Small intestine (tissue), 16 donors: ENCODE data around the gene ASRGL1. TPM values are rescaled to one million over a fixed set of nuclear protein-coding genes. Genes with fewer than 3 reads are reported as not detected.

Source experiments
- DNase-seq, 2 donors: peaks; one replicate each; pipeline versions ENCODE4 v3.0.0 to v3.0.0-alpha.2; 2013
- FAIRE-seq: peaks from 2 replicates; lab custom pipeline; 2012; peaks lifted over from hg19 to GRCh38; lab: Jason Lieb, UNC
- H3K27ac ChIP-seq, 3 donors: one replicate each; pipeline ENCODE4 v1.5.1; 2013; ENCODE audit warnings: low read length in 2 of 3, mild to moderate bottlenecking in 2 of 3, control low read depth in 1 of 3, inconsistent platforms in 1 of 3, low read depth in 1 of 3, moderate library complexity in 1 of 3
- H3K27me3 ChIP-seq, 3 donors: one replicate each; pipeline ENCODE4 v1.6.1; 2013; ENCODE audit warnings: low read length in 3 of 3, inconsistent platforms in 1 of 3; ENCODE audit not compliant: control insufficient read depth in 3 of 3, insufficient read depth in 3 of 3
- H3K36me3 ChIP-seq, 3 donors: one replicate each; pipeline ENCODE4 v1.6.1; 2013; ENCODE audit warnings: low read length in 3 of 3, inconsistent platforms in 1 of 3, low read depth in 1 of 3, mild to moderate bottlenecking in 1 of 3, moderate library complexity in 1 of 3; ENCODE audit not compliant: control insufficient read depth in 3 of 3, insufficient read depth in 2 of 3
- H3K4me1 ChIP-seq, 3 donors: one replicate each; pipeline ENCODE4 v1.6.1; 2013; ENCODE audit warnings: low read length in 2 of 3, inconsistent platforms in 1 of 3, low read depth in 1 of 3, mild to moderate bottlenecking in 1 of 3, moderate library complexity in 1 of 3; ENCODE audit not compliant: control insufficient read depth in 3 of 3, insufficient read depth in 2 of 3
- H3K4me3 ChIP-seq, 3 donors: one replicate each; pipeline ENCODE4 v1.5.1; 2013; ENCODE audit warnings: low read length in 3 of 3, control low read depth in 1 of 3, inconsistent platforms in 1 of 3, low read depth in 1 of 3, mild to moderate bottlenecking in 1 of 3, moderate library complexity in 1 of 3
- H3K9me3 ChIP-seq, 2 donors: one replicate each; pipeline ENCODE4 v1.6.1; 2013; ENCODE audit warnings: low read depth in 1 of 2, low read length in 1 of 2; ENCODE audit not compliant: control insufficient read depth in 2 of 2, insufficient read depth in 1 of 2
- WGBS, 3 donors: extraction: QIAGEN DNeasy Blood & Tissue Kit; methylation state at CpG; one replicate each; pipeline ENCODE4 v1.1.7; 2013; 5-methylcytosine and 5-hydroxymethylcytosine counted together
- long read RNA-seq, 10 donors: transcript quantifications; one replicate each; lab custom pipeline, GENCODE V29; 2026
- polyA plus RNA-seq, 4 donors: library from polyadenylated mRNA; stranded (reverse) in 3 of 4; unstranded in 1 of 4; fragments of 200-250 nt in 3 of 4; fragments of 120-200 nt in 1 of 4; gene quantifications; one replicate each; pipeline versions ENCODE4 v1.2.1 to v1.2.3, GENCODE V29; 2013
- donor health status: healthy with polysubstance abuse.
- donor health status: control.
- donor health status: control.
- donor health status: Bipolar disorder and iron deficiency.
- donor health status: healthy.

ASRGL1 gene
- polyA plus RNA-seq, result 10 to 100 TPM in 1 of 4 donors, 1 to 10 TPM in 3; 3.6 to 19.4 (median 5.5) TPM
- long read RNA-seq, donor 1, partial matches to known transcripts, result 0 of 2 reads
- long read RNA-seq, donor 1, other reads (novel, unspliced or antisense), result 0 of 2 reads
- long read RNA-seq, donor 2, partial matches to known transcripts, result 0 of 2 reads
- long read RNA-seq, donor 2, other reads (novel, unspliced or antisense), result 0 of 2 reads
- long read RNA-seq, donor 3, partial matches to known transcripts, result 0 of 2 reads
- long read RNA-seq, donor 3, other reads (novel, unspliced or antisense), result 0 of 2 reads
- long read RNA-seq, donor 4, result 0 reads
- long read RNA-seq, donor 5, result 0 reads
- long read RNA-seq, donor 6, partial matches to known transcripts, result 0 of 2 reads
- long read RNA-seq, donor 6, other reads (novel, unspliced or antisense), result 0 of 2 reads
- long read RNA-seq, donor 7, result 0 reads
- long read RNA-seq, donor 8, result 0 reads
- long read RNA-seq, donor 9, result 0 reads
- long read RNA-seq, donor 10, partial matches to known transcripts, result 0 of 7 reads
- long read RNA-seq, donor 10, other reads (novel, unspliced or antisense), result 0 of 7 reads

DNA sequence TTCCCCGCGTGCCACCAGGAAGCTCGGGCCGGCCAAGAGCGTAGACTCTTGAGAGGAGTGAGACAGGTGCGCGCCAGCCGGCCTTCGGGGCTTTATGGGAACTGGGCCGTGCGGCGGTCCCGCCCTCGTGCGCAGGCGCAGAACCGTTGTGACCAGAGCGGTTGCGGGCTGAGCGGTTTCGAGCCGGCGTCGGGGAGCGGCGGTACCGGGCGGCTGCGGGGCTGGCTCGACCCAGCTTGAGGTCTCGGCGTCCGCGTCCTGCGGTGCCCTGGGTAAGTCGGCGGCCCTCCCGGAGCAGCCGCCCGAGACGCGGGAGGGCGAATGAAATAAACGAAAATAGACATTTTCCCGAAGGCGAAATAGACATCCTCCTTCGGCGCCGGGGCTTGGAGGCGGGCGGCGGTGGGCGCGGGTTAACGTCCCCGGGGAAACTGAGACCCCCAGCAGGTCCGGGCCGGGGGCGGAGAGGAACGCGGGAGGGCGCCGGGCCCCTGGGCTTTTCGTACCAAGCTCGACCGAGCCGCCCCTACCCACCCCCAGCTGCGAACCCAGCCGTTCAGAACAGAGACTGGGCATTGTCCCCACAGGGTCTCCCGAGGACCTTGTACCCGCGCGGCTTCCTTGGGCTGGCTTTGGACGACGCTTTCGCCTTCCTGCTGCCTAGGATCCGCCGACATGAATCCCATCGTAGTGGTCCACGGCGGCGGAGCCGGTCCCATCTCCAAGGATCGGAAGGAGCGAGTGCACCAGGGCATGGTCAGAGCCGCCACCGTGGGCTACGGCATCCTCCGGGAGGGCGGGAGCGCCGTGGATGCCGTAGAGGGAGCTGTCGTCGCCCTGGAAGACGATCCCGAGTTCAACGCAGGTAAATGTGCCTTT is at the start of gene ASRGL1:
TSS of gene ASRGL1 (plus strand) at position 146 of the 879 bp plus-strand sequence. CDS start at position 676, 530 bp downstream.
- H3K27ac ChIP-seq, result peak within 1 kb of the TSS in 1 of 3 donors; percentile 12

DNA sequence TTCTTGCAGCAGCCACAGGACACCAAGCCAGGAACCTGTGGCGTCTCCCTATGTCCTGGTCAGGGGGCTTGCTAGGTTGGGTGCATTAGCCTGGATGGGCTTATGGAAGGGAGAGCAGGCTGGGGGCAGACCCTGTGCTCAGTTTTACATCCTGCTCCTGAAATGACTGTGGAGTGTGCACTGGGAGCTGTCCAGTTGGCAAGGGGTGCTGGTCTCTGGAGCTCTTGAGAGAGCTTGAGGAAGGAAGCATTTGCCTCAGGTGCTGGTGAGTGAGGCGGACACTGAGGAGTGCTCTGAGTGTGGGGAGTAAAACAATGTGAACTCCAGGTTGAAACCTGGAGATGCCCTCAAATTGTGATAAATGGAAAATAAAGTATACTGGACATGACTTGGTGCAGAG is 41.7 kb upstream of the ASRGL1 start:
- Histone ChIP-seq H3K4me3 (no peak overlapping the region), H3K36me3 (no peaks in the 10 kb centered on the region), H3K9me3 (no peaks in the 10 kb centered on the region), H3K27ac (no peak overlapping the region), H3K27me3 (peaks cover 0 to 10% (median 7%) of the 10 kb centered on the region in 3 donors), H3K4me1 (no peaks in the 10 kb centered on the region)
- DNase-seq, result peak in 1 of 2 donors; percentile 36
- 48 to 59% (median 54%) methylated on average over 2 of the region's 2 CpGs for WGBS, 3 donors
- FAIRE-seq, result no peak

More for the DNA sequence above, at the start of gene ASRGL1:
- Histone ChIP-seq H3K9me3 (no peaks in the 10 kb centered on the region), H3K4me1 (peaks cover 0 to 7% (median 0%) of the 10 kb centered on the region in 3 donors), H3K4me3 (peak within 1 kb of the TSS; percentile 46 to 79 (median 64)), H3K27me3 (peaks cover 0 to 20% (median 0%) of the 10 kb centered on the region in 3 donors), H3K36me3 (no peaks in the 10 kb centered on the region)
- DNase-seq (peak; percentile 81 to 89), FAIRE-seq (no peak)
- WGBS, 3 donors, result 0 to 1% (median 1%) methylated on average over 70 to 98 of the region's 98 CpGs

DNA sequence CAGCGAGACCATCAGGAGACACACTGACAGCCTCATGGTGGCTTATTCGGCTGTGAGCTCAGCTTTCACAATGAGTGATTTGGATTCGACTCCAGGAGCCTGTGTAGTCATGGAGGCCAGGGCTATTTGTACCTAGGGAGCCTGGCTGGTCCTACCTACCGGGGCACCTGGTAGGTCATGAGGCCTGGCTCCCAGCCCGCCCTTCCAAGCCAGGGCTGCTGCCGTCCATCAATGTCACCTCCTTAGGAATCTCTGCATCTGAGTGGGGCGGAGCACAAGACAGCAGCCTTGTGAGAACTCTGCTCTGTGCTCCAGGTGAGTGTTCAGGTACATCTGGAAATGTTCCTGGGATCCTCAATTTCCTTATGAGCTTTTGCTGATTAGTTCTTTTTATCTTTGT is 38.3 kb upstream of the ASRGL1 start, which contains the start of gene SCGB1D4:
TSS of gene SCGB1D4 (minus strand) at position 101 of the 400 bp plus-strand sequence. CDS start at position 36, 65 bp downstream.
- WGBS, 3 donors, result 44 to 64% (median 47%) methylated on average over 7 of the region's 7 CpGs
- no peak within 1 kb of the TSS for H3K27ac ChIP-seq
- no peaks in the 10 kb centered on the region for H3K9me3 ChIP-seq
- DNase-seq, result no peak
- no peaks in the 10 kb centered on the region for H3K36me3 ChIP-seq
- H3K4me1 ChIP-seq, result no peaks in the 10 kb centered on the region
- no peak for FAIRE-seq
- H3K27me3 ChIP-seq, result peaks cover 0 to 14% (median 8%) of the 10 kb centered on the region in 3 donors
- no peak within 1 kb of the TSS for H3K4me3 ChIP-seq

DNA sequence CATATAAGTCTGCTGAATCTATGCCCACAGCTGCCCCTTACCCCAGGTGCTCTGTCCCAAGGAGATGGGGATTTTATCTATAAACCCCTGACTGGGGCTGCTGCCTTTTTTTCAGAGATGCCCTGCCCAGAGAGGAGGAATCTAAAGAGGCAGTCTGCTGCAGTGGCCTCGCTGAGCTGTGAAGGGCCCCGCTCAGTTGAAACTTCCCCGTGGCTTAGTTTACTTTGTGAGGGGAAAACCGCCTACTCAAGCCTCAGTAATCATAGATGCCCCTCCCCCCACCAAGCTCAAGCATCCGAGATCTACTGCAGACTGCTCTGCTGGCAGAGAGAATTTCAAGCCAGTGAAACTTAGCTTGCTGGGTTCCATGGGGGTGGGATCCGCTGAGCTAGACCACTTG is 31.0 kb upstream of the ASRGL1 start:
- no peak for FAIRE-seq
- H3K27ac ChIP-seq, result no peak overlapping the region

DNA sequence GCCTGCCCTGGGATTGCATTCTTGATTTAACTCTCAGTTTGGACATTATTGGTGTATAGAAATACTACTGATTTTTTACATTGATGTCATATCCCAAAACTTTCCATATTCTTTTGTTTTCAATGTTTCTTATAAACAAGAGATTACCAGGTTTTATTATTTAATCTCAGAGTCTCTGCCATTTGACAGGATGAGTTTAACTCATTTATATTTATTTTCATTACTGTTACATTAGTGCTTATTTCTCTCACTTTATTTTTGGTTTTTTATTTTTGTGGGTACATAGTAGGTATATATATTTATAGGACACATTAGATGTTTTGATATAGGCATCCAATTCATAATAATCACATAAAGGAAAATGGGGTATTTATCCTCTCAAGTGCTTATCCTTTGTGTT is 29.3 kb upstream of the ASRGL1 start:
- Histone ChIP-seq H3K27ac (no peak overlapping the region), H3K27me3 (peaks cover 0 to 5% (median 0%) of the 10 kb centered on the region in 3 donors), H3K4me1 (no peaks in the 10 kb centered on the region), H3K4me3 (no peak overlapping the region), H3K9me3 (no peaks in the 10 kb centered on the region), H3K36me3 (no peaks in the 10 kb centered on the region)
- no peak for FAIRE-seq
- DNase-seq, result no peak

More for the DNA sequence above, 31.0 kb upstream of the ASRGL1 start:
- Histone ChIP-seq H3K27me3 (peaks cover 0 to 8% (median 0%) of the 10 kb centered on the region in 3 donors), H3K4me3 (no peak overlapping the region), H3K4me1 (no peaks in the 10 kb centered on the region), H3K36me3 (no peaks in the 10 kb centered on the region), H3K9me3 (no peaks in the 10 kb centered on the region)
- 31 to 35% (median 33%) methylated on average over 6 of the region's 6 CpGs for WGBS, 3 donors
- no peak for DNase-seq

DNA sequence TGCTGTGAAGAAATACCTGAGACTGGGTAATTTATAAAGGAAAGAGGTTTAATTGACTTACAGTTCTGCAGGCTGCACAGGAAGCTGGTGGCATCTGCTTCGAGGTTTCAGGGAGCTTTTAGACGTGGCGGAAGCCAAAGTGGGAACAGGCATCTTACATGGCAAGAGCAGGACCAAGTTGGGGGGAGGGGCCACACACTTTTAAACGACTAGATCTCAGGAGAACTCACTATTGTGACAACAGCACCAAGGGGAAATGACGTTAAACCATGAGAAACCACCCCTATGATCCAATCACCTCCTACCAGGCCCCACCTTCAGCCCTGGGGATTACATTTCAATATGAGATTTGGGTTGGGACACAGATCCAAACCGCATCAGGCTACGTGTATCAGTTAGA is 27.3 kb upstream of the ASRGL1 start:
- WGBS, 3 donors, result 45 to 51% (median 50%) methylated on average over 7 of the region's 7 CpGs
- H3K4me3 ChIP-seq, result no peak overlapping the region
- H3K36me3 ChIP-seq, result no peaks in the 10 kb centered on the region
- peaks cover 0 to 12% (median 0%) of the 10 kb centered on the region in 3 donors for H3K27me3 ChIP-seq
- FAIRE-seq (no peak), DNase-seq (no peak)
- no peaks in the 10 kb centered on the region for H3K4me1 ChIP-seq
- H3K9me3 ChIP-seq, result no peaks in the 10 kb centered on the region
- H3K27ac ChIP-seq, result no peak overlapping the region

DNA sequence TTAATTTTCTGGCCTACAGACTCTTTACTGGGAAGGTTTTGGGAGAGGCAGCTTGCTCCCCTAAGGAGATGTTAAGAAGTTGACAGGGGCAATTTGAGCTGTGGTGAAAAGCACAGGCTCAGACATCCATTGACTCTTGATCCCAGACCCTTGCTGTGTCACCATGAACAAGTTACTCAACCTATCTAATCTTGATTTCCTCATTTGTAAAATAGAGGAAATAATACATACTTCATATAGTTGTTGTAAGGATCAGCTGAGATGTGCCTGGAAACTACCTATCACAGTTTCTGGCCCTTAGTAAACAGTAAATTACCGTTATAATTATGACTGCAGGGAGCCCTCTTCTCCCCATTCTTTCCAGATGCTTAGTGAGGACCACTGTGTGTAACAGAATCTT is 21.8 kb upstream of the ASRGL1 start:
- H3K27ac ChIP-seq, result no peak overlapping the region
- peaks cover 0 to 8% (median 2%) of the 10 kb centered on the region in 3 donors for H3K27me3 ChIP-seq
- no peaks in the 10 kb centered on the region for H3K36me3 ChIP-seq
- no peak for DNase-seq
- H3K4me1 ChIP-seq, result no peaks in the 10 kb centered on the region
- no peak for FAIRE-seq
- no peak overlapping the region for H3K4me3 ChIP-seq
- 71 to 84% (median 76%) methylated on average over 1 of the region's 1 CpG for WGBS, 3 donors
- H3K9me3 ChIP-seq, result no peaks in the 10 kb centered on the region

DNA sequence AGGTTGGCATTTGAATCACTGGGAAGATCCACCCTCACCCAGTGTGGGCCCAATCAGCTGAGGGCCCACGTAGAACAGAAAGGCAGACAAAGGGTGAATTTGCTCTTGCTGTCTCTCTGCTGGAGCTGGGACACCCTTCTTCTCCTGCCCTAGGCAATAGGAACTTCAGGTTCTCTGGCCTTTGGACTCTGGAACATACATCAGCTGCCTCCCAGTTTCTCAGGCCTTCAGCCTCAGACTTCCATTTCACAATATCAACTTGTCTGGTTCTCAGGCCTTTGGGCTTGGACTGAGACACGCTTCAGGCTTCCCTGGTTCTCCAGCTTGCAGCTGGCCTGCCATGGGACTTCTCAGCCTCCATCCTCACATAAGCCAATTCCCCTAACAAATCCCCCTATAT is 14.7 kb upstream of the ASRGL1 start:
- Histone ChIP-seq H3K4me3 (no peak overlapping the region), H3K4me1 (peaks cover 0 to 3% (median 0%) of the 10 kb centered on the region in 3 donors), H3K9me3 (no peaks in the 10 kb centered on the region), H3K27me3 (peaks cover 0 to 2% (median 0%) of the 10 kb centered on the region in 3 donors), H3K27ac (peak overlapping the region in 1 of 3 donors; percentile 2), H3K36me3 (no peaks in the 10 kb centered on the region)
- WGBS, 3 donors, result 27 to 58% (median 30%) methylated on average over 2 of the region's 2 CpGs
- FAIRE-seq, result no peak
- DNase-seq, result peak; percentile 73 to 85
